SK-N-DZ (cell line): ENCODE data around the gene NBR1. TPM values are rescaled to one million over a fixed set of nuclear protein-coding genes. Genes with fewer than 3 reads are reported as not detected.
"Not testable (repeated sequence)": the region's sequence is repeated elsewhere in the genome, so short reads cannot be mapped to it uniquely, and the experiment has no call there.

Experiments
- DNase-seq: peaks from one replicate; pipeline ENCODE4 v3.0.0-alpha.2; 2015; ENCODE audit warnings: low spot score
- polyA plus RNA-seq, 2 experiments: library from polyadenylated mRNA; depleted of rRNA; stranded (reverse); fragments of >200 nt; gene quantifications; 2 replicates each; pipeline ENCODE4 v1.2.3, GENCODE V29; 2014

NBR1 gene, protein sequence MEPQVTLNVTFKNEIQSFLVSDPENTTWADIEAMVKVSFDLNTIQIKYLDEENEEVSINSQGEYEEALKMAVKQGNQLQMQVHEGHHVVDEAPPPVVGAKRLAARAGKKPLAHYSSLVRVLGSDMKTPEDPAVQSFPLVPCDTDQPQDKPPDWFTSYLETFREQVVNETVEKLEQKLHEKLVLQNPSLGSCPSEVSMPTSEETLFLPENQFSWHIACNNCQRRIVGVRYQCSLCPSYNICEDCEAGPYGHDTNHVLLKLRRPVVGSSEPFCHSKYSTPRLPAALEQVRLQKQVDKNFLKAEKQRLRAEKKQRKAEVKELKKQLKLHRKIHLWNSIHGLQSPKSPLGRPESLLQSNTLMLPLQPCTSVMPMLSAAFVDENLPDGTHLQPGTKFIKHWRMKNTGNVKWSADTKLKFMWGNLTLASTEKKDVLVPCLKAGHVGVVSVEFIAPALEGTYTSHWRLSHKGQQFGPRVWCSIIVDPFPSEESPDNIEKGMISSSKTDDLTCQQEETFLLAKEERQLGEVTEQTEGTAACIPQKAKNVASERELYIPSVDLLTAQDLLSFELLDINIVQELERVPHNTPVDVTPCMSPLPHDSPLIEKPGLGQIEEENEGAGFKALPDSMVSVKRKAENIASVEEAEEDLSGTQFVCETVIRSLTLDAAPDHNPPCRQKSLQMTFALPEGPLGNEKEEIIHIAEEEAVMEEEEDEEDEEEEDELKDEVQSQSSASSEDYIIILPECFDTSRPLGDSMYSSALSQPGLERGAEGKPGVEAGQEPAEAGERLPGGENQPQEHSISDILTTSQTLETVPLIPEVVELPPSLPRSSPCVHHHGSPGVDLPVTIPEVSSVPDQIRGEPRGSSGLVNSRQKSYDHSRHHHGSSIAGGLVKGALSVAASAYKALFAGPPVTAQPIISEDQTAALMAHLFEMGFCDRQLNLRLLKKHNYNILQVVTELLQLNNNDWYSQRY
- polyA plus RNA-seq (2014; cell fraction: cytosol; rRNA removed): 44.4 and 51.1 TPM in 2 replicates
- 24.5 and 27.4 TPM in 2 replicates for polyA plus RNA-seq (2014; cell fraction: nucleus; rRNA removed)

DNA sequence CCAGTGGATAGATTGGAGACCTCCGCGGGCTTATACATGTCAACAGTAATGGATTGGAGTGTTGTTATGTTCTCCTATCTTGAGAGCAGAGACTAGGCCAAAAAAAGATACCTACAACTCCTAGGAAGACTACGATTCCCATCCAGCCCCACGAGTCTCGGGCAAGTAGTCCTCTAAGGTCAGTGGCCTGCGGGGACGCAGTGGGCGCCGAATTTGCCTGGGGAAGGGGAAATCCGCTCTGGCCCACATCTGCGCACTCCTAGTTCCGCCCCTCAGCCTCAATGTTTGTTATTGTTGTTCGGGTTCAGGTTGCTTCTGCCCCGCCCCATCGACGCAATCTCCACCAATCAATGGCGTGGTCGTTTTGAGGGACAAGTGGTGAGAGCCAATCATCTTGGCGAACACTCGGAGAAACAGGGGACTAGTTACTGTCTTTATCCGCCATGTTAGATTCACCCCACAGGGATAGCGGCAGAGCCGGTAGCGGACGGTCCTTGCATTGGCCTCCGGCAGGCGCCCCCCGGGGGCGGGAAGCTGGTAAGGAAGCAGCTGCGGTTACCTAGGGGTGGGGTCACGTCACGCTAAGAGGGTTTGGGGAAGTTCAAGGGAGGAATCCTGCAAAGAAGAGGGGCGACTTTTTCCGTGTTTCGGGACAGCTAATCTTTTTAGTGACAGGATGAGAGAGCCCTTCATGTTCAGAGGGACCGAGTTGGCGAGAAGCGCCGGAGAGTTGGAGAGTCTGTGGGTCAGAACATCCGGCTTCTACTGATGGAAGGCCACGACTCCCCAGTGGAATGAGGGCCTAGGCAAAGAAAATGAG, at the start of gene NBR1:
Gene NBR1, plus strand, starts transcription at position 449 of the 820 bp plus-strand sequence. CDS start 4,586 bp downstream, outside the sequence.
- peak; percentile 100 for DNase-seq

DNA sequence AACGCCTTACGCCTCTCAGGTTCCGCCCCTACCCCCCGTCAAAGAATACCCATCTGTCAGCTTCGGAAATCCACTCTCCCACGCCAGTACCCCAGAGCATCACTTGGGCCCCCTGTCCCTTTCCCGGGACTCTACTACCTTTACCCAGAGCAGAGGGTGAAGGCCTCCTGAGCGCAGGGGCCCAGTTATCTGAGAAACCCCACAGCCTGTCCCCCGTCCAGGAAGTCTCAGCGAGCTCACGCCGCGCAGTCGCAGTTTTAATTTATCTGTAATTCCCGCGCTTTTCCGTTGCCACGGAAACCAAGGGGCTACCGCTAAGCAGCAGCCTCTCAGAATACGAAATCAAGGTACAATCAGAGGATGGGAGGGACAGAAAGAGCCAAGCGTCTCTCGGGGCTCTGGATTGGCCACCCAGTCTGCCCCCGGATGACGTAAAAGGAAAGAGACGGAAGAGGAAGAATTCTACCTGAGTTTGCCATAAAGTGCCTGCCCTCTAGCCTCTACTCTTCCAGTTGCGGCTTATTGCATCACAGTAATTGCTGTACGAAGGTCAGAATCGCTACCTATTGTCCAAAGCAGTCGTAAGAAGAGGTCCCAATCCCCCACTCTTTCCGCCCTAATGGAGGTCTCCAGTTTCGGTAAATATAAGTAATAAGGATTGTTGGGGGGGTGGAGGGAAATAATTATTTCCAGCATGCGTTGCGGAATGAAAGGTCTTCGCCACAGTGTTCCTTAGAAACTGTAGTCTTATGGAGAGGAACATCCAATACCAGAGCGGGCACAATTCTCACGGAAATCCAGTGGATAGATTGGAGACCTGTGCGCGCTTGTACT, 45.7 kb upstream of the NBR1 start, which contains the start of gene BRCA1:
Gene BRCA1, minus strand, starts transcription at position 232 of the 834 bp plus-strand sequence. CDS start 1,268 bp downstream, outside the sequence.
- peak; percentile 100 for DNase-seq

DNA sequence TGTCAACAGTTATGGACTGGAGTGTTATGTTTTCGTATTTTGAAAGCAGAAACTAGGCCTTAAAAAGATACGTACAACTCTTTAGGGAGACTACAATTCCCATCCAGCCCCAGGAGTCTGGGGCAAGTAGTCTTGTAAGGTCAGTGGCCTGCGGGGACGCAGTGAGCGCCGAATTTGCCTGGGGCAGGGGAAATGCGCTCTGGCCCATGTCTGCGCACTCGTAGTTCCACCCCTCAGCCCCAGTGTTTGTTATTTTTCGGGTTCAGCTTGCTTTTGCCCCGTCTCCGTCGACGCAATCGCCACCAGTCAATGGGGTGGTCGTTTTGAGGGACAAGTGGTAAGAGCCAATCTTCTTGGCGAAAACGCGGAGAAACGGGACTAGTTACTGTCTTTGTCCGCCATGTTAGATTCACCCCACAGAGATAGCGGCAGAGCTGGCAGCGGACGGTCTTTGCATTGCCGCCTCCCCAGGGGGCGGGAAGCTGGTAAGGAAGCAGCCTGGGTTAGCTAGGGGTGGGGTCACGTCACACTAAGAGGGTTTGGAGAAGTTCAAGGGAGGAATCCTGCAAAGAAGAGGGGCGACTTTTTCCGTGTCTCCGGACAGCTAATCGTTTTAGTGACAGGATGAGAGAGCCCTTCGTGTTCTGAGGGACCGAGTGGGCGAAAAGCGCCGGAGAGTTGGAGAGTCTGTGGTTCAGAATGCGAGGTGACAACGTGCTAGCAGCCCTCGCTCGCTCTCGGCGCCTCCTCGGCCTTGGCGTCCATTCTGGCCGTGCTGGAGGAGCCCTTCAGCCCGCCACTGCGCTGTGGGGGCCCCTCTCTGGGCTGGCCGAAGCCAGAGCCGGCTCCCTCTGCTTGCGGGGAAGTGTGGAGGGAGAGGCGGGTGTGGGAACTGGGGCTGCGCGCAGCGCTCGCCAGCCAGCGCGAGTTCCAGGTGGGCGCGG, 44.8 kb upstream of the NBR1 start:
- peak; percentile 31 for DNase-seq

DNA sequence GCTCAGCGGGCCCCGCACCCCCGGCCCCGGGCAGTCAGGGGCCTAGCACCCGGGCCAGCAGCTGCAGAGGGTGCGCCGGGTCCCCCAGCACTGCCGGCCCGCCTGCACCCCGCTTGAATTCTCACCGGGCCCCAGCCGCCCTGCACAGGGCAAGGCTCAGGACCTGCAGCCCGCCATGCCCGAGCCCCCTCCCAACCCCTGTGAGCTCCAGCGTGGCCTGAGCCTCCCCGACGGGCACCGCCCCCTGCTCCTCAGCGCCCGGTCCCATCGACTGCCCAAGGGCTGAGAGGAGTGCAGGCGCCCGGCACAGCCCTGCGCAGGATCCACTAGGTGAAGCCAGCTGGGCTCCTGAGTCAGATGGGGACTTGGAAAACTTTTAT, 44.1 kb upstream of the NBR1 start:
- no peak for DNase-seq

DNA sequence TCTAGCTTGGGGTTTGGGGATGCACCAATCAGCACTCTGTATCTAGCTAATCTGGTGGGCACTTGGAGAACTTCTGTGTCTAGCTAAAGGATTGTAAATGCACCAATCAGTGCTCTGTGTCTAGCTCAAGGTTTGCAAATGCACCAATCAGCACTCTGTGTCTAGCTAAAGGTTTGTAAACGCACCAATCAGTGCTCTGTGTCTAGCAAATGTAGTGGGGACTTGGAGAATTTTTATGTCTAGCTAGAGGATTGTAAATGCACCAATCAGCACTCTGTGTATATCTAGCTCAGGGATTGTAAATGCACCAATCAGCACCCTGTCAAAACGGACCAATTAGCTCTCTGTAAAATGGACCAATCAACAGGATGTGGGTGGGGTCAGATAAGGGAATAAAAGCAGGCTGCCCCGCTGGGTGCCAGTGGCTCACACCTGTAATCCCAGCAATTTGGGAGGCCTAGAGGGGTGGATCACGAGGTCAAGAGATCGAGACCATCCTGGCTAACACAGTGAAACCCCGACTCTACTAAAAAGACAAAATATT, 43.6 kb upstream of the NBR1 start:
- not testable (repeated sequence) for DNase-seq

DNA sequence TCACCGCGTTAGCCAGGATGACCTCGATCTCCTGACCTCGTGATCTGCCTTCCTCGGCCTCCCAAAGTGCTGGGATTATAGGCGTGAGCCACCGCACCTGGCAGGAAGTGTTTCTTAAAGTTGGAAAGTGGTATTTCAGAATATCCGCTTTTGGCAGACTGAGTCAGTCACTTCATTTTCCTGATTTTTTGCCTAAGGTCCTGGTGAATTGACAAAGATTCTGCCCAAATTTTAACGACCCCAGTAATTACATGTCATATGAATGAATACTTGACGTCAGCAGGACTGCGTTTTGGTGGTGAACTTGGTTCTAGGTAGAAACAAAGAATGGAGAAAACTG, 41.4 kb upstream of the NBR1 start:
- DNase-seq: no peak

DNA sequence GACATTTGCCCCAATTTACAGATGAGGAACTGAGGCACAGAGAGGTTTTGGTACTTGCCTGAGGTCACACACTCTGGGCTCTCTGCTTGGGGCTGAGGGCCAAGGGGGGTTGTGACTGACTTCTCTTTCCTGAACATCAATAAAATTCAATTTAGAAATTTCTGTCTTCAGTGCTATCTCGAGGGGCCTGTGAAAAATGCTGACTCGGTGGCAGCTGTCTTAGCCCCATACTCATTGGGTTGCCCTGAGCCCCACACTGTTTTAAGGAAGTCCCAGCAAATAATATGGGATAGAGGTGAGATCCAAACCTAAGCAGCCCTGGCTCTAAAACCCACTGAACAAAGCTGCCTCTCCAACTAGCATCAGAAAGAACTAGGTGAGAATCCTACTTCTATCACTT, 38.9 kb upstream of the NBR1 start:
- DNase-seq: no peak

DNA sequence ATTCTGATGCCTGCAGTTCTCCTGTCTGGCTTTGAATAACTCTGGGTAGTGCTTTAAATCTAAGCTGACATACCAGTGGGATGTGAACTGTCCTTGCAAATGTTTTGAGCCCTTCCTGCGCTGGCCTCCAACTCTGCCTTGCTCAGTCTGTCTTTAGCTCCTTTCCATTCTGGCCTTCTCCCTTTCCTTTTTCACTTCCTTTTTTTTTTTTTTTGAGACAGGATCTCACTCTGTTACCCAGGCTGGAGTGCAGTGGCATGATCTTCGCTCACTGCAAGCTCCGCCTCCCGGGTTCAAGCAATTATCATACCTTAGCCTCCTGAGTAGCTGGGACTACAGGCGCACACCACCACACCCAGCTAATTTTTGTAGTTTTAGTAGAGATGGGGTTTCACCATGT, 37.6 kb upstream of the NBR1 start:
- DNase-seq: not testable (repeated sequence)

DNA sequence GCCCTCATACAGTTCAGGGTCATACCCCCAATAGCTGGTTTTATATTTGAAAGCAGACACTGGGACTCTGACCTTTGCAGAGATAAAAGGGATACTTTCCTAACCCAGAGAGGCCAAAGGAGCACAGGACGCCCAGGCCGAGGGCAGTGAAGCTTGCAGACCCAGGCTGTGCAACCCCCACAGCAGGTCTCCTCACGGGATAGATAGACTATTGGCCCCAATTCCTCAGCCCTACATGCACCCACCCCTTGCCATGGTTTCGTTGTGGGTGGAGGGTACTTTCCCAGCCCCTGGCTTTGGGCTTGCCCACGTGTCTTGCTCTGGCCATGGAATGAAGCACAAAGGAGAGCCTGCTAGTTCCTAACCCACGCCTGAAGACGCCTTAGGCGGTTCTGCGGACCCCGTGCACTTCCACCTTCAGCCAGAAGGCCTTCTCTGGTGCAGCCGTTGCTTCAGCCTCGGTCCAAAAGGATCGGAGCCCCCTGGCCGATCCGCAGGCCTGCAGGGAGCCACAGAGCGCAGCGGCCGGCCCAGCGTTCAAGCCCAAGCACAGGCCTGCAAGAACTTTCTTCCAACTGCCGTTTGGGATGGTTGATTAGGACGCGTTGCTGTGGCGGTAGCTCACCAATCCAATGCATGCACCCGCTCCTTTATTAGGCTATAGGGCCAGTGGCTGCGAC, 36.1 kb upstream of the NBR1 start:
- no peak for DNase-seq

DNA sequence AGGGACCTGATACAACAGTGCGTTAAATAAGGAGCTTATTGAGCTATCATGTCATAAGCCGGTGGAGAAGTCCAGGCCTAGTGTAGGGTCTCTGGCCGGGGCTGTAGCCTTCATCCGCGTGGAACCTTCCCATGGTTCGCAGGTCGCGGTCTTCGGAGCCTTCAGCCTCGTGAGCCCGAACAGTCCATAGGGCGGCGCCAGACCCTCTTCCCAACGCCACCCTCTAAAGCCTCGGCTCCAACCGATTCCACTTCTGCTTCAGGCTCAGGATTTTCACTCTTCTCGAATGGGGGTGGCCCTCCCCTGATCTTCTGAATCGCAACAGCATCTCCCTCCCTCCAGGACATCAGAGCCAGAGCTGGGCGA, 35.6 kb upstream of the NBR1 start:
- DNase-seq: no peak

DNA sequence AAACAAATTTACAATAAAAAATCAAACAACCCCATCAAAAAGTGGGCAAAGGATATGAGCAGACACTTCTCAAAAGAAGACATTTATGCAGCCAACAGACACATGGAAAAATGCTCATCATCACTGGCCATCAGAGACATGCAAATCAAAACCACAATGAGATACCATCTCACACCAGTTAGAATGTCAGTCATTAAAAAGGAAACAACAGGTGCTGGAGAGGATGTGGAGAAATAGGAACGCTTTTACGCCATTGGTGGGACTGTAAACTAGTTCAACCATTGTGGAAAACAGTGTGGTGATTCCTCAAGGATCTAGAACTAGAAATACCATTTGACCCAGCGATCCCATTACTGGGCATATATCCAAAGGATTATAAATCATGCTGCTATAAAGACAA, 34.4 kb upstream of the NBR1 start:
- not testable (repeated sequence) for DNase-seq

DNA sequence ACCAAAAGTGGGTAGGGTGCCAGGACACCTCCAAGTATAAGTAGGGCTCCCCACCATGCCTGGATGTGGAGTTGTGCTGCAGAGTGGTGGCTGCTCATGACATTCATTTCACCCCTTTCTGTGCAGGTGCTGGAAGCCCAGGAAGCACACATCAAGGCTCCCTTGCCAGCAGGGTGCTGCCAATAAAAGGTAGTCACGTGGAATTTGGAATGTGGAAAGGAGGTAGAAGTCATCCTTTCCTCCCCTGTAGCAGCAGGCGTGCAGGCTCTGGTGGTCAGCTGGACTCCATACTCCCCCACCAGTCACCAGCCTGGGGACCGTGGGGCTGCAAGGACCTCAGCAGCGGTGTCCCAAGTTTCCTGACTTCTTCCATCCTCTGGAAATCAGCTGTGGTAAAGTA, 32.5 kb upstream of the NBR1 start:
- DNase-seq: not testable (repeated sequence)

DNA sequence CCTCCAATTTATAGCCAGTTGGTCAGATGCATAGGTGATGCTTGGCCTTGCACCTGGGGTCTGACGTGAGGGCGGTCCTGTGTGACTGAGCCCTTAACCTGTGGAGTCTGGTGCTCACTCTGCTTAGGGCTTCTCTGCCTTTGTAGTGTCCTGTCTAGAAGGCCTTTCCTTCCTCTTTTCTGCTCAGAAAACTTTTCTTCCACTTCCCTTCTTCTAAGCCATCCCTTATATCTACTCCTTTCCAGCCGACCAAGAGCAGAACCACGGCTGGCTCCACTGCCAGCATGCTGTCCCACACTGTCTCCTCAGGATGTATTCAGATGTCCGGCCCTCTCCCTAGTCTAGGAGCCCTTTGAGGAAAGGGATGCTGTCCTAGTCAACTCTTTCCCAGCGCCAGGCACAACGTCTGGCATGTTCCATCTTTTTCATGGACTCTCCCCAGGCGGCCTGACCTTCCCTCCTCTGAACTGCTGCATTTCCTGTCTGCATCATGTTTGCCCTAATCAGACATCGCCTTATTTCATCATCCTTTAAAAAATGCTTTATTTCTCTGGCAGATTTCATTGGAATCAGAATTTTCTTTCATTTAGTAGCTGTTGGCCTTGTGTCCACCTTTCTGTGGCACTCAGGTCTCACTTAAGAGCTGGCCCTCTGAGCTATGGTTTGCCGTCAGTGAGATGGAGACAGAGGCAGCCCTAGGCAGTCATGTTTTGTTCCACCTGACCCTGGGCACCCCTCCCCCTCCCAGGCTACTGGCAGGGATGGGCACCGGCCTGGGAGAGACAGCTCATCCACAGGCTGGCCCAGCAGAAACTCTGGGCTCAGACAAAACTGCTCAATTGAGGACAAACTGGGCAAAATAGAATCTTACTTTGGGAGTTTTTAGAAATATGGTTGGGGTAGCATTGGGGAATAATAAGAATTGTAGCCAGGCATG, 30.4 kb upstream of the NBR1 start:
- DNase-seq: no peak

DNA sequence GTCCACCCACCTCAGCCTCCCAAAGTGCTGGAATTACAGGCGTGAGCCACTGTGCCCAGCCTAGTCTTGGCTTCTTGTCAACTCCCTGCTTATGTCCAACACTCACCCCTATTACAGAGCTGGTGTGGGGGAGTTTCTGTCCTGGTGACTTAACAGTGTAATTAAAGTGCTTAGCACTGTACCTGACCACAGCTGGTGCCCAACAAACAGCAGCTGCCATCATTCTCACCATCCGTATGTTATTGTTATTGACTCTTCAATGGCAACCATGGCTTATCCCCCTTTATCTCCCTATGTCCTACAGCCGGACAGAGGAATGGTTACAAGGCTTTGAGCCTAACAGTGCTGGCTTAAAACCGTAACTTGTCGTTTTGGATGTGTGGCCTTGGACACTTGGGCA, 28.9 kb upstream of the NBR1 start:
- no peak for DNase-seq

DNA sequence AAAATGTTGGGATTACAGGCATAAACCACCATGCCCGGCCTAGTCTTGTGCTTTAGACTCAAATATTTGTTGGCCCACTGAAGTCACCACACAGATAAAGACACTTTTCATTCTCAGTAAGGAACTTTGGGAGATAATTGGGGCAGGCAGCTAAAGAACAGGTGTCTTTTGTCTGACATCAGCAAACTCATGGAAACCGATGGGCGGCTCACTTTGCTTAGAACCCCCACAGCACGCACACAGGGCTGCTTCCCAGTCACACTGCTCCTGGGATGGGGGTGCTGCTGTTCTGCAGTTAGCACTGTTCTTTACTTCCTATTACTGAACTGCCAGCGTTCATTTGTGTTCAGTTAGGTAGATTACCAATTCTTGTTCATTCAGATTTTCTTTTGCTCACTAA, 27.8 kb upstream of the NBR1 start:
- no peak for DNase-seq

DNA sequence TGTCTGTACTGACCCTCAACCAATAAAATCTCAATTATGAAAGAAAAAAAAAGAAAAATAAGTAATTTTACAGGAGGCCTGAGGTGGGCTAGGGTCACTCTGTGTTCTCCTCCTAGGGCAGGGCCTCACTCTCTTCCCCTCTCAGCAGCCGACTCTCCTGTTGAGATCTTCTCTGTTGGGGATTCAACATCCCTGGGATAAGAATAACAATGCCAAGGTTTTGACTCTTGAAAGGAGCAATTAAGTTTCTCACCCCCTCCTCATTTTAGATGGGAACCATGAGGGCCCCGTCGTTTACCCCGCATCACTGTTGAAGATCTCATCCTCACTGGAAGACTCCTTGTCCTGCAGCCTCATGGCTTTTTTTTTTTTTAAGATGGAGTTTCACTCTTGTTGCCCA, 24.4 kb upstream of the NBR1 start:
- no peak for DNase-seq

DNA sequence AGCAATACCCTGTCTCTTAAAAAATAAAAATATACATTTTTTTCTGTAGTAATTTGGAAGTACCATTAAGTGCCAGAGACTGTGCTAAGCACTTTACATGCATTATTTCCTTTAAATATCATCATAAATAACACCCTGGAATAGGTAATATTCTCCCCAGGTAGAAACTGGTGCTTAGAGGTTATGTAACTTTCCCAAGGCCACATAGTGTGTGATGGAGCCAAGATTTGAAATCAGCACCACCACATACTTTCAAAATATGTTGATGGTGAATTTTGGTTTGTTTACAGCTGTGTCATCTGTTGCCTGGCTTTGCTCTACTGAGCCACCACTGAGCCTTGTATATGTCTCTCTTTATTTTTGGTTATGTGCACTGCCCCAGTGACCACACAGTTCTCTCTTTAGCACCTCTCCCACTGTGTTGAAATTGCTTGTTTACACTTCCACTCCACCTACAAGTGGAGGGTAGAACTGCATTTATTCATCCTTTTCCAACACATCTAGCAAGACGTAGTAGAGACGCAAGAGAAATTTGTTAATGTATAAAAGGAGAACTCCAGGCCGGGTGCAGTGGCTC, 19.0 kb upstream of the NBR1 start:
- no peak for DNase-seq
